Measurements from ENCODE around the gene COL15A1.

Gene COL15A1

GRCh38 chr9:98973171-98973570 is 29.5 kb downstream of the COL15A1 start:
- no peak for DNase-seq (ENCODE audit: low read depth)

- no peak for DNase-seq (ENCODE audit: low read depth)
These were observed 29.9 kb downstream of the COL15A1 start for GRCh38 chr9:98973576-98973975.

DNA sequence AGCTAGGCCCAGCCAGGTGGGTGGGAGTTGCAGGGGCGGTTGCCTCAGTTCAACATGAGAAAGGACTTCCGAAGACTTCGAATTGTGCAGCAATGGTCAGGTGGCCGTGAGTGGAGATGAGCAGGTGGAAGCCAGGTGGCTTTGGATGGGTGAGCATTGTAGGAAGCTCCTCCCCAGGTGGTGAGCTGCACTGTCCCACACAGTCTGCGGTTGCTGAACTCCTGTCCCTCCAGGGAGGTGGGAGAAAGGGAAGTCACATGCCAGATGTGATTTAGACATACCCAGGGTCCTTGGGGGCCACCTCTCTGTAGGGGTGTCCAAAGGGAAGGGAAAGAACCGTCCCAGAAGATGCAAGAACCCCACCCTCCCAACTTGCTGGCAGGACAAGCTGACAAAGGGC is 30.4 kb downstream of the COL15A1 start:
- no peak for DNase-seq (ENCODE audit: low read depth)

DNA sequence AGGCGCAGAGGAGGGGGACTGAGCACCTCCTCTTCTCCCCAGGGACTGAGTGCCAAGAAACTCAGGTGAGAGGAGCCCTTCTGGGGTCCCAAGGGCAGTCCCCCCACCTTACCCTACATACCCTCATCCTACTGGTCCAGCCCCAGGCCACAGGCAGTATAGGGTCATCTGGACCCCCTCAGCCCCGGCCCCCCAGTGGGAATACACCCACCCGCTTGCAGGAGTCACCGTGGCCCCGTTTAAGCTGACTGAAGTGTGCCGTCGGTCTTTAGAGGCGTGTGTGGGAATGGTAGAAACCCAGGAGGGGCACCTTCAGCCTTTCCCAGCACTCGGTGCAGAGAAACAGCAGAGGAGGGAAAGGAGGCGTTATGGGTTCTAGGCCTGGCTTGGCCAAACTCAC is 30.8 kb downstream of the COL15A1 start:
- no peak for DNase-seq (ENCODE audit: low read depth)

- DNase-seq (ENCODE audit: low read depth), result peak; percentile 48
These were observed 31.4 kb downstream of the COL15A1 start for GRCh38 chr9:98974994-98975712.

GRCh38 chr9:98975838-98976237 is 32.1 kb downstream of the COL15A1 start:
- no peak for DNase-seq (ENCODE audit: low read depth)

DNA sequence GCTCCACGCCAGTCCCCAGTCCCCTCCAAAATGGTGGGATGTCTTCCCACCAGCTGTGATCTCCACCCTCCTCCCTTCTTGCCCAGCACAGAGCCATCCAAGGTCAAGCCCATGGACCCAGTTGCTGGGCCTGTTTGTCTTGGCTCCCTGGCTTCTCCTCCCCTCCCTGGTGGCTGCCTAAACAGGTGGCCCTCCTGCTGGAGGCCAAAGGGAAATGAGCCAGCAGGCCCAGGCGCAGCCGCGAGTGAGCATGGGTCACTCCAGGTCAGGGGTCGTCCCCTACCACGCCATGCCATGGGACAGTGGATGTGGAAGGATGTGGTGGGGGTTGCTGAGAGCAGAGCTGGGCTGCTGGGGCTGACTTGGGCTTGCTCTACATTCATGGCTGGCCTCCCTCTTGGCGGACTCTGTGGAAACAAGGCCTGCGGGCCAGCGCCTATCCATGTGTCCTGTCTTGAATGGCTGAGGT is 33.6 kb downstream of the COL15A1 start:
- no peak for DNase-seq (ENCODE audit: low read depth)

DNA sequence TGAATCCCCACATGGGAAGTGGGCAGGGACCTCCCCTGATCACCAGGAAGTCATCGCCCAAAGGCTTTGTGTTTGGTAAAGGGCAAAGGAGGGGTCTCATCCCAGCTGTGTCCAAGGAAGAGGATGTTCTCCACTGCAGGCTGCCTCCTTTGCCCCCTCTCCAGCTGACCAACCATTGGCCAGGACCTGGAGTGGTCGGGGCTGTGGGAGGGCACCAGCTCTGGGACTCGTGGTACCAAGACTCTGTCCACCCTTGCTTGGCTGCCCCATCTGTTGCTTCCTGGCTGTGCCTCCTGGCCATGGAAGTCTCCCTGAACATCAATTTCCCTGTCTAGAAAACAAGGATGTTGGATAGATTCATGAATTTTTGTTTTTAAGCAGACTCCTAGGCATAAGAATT is 34.1 kb downstream of the COL15A1 start:
- no peak for DNase-seq (ENCODE audit: low read depth)

- no peak for DNase-seq (ENCODE audit: low read depth)
These were observed 34.5 kb downstream of the COL15A1 start for GRCh38 chr9:98978231-98978681.

- no peak for DNase-seq (ENCODE audit: low read depth)
These were observed 36.6 kb downstream of the COL15A1 start for GRCh38 chr9:98980291-98980690.

DNA sequence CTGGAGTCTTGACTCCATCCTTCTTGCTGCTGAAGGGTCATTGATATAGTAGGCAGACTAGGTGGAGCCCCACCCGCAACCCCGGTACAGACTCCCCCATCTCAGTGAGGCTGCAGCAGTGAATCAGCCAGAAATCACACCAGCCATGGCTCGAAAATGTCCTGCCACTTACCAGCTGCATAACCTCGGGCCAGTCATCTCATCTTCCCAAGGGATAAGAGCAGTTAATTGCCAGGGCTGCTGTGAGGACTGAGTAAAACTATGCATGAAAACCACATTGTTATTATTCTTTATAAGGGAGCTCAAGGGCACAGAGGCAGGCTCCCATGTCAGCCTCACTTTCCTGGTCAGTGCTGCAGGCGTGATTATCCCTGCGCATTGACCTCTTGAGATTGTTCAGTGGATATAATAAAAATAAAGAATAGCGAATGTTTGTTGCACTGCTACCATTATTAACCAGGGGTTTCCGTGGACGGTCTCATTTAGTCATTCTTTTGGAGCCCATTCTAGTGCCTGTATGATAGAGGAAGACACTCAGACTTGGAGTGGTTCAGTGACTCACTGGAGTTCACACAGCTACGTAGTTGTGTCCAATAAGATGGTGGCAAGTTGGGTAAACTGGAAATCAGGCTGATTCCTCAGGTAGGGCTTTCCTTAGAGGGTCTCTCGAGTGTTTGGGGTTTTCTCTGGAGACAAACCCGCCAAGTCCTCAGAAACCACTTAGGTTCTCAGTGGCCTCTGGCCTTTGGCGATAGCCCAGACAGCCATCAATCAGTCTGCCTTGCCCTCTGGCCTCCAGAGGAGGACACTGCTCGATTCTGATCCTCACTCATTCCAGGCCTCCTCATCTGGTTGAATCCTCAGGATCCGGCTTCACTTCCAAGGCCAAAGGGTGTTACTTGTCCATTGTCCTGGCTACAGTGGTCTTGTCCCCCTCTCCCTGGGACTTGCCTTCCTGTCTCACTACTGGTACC is 39.9 kb downstream of the COL15A1 start:
- peak; percentile 88 for DNase-seq (ENCODE audit: low read depth)

GRCh38 chr9:98985596-98985995 is 41.9 kb downstream of the COL15A1 start:
- DNase-seq (ENCODE audit: low read depth), result no peak

DNA sequence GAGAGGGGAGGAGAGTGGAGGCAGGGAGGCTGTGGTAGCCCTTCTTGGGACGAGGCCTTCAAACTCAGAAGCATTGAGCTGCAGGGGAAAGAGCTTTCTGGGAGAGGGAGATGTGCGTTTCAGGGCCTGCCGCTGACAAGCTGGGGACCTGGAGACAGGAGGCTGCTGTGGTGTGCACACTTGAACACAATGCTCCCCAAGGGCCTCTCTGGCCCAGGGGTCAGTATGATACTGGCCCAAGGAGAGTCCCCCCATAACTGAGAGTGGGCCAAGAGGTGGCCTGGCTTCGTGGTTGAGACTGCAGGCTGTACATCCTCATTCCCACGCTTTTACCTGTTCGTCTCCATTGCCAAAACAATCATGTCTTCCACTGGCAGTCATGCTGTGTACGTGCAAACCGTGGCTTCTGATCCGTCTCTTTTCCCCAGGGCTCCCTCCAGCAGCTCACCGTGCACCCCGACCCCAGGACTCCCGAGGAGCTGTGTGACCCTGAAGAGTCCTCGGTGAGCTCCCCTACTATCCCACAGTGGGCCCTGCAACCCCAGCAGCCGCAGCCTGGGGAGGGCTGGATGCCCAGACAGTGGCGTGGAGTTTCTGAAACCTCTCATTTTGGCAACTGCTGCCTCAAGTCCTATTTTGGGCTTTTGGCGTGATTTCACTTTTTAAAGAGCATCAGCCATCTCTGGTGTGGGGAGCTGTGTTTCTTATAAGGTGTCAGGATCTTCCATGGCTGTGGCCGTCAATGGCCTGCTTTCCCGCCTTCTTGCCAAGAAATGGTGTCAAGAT is 43.4 kb downstream of the COL15A1 start:
- no peak for DNase-seq (ENCODE audit: low read depth)

DNA sequence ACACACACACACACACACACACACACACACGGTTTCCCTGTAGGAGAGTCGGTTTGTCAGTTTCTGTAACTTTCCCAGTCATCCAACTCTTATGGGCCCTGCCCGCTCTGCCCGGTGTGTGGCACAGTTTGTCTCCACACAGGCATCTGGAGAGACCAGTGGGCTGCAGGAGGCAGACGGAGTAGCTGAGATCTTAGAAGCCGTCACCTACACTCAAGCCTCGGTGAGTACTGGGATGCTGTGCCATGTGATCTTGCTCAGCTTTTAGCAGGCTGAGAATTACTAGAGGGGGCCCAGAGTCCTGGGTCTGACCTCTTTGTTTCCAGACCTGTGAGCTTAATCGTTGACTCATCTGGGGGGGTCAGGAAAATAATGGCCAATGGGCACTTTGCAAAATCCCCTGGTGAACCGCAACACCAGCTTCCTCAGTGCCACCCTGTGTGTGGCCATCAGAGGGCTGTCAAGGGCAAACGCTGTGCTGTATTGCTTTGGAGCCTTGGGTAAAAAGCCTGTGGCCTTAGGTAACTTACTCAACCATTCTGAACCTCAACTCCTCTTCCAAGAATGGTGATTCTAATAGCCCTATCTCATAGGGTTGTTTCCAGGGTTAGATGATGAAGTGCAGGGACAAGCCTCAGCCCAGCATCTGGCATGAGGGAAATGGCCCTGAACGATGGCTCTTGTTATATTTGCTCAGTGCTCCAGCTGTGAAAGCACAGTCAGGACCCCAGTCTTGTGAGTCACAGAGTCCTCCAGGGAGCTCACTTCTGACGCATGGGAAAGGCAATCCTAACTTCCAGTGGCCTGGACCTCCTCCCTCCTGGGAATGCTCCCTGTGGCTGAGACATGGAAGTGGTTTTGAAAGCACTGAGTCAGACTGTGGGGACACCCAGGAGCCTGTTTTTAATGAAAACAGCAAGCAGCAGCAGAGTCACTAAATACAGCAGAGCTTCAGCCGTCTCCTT is 45.6 kb downstream of the COL15A1 start:
- DNase-seq (ENCODE audit: low read depth), result peak; percentile 97

DNA sequence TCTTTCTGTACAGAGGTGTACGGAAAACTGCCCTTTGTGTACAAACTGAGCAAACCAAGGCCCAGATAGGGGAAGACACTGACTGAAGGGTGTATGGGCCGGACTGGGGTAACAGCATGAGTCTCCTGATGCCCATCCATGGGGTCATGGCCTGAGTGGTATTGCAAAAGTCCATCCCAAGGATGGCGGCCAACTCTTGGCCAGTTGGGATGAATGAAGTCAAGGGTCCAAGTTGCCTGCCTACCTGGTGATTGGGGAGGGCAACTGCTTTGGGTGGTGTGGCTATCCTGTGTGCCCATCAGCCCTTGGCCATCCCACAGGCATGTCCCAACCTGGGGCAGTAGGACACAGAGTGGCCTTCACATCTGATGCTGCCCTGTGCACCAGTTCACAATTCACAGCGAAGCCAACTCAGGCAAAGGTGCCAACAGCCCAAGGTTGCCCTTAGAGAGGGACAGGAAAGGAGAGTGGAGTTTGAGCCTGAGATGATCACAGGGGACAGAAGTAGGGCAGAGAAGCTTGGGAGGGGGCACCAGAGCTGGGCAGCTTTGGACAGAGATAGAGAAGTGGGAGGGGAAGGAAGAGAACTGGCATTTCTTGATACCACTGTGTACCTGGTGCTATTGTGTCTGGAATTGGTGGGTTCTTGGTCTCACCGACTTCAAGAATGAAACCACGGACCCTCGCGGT is 46.6 kb downstream of the COL15A1 start:
- DNase-seq (ENCODE audit: low read depth), result no peak

DNA sequence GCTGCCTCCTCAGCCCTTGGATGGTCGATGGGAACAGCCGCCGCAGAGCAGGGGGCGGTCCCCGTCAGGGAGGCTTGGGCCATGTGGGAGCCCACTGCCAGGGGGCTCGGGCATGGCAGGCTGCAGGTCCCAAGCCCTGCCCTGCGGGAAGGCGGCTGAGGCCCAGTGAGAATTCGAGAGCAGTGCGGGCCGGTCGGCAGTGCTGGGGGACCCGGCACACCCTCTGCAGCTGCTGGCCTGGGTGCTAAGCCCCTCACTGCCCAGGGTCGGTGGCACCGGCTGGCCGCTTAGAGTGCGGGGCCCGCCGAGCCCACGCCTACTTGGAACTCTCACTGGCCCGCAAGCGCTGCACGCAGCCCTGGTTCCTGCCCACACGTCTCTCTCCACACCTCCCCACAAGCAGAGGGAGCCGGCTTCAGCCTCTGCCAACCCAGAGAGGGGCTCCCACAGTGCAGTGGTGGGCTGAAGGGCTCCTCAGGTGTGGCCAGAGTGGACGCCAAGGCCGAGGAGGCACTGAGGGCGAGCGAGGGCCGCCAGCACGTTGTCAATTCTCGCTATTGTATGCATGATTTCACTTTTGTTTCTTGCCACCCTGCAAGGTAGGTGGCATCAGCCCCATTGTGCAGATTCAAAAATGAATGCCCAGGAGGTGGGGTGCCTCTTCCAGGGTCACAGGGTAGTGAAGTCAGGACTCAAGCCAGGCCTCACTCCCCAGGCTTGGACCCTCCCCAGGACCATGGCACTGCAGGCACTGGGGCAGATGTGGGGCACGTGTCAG is 48.6 kb downstream of the COL15A1 start:
- DNase-seq (ENCODE audit: low read depth), result no peak

DNA sequence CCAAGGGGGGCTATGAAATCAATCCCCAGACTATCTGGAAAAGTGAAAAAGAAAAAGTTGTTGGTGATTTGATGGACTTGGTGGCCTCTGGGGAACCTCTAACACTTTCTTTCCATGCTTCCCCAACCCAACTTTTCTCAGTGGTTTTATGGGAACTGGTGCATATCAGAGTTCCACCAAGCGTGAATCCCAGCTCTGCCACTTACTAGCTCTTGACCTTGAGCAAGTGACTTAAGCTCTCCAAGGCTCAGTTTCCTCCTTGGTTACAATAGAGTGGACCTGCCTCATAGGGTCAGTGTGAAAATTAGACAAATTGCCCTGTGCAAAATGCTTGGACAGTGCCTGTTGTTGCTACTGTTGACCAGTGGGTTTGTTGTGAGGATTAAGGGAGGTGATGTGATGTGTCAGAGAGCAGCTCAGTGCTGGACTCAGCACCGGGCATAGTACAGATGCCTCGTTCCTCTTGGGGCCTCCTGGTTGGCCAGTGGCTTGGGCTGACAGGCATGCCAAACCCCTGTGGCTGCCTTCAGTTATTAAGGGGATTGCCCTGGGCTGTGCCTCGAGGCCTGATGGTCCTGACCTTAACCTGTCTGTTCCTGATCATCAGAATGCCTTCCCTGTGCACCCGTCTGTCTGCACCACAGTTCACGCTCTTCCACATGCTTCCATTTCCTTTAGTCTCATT is 49.3 kb downstream of the COL15A1 start:
- DNase-seq (ENCODE audit: low read depth), result peak; percentile 20

- no peak for DNase-seq (ENCODE audit: low read depth)
These were observed 49.9 kb downstream of the COL15A1 start for GRCh38 chr9:98993570-98993945.
